Amniotic stem cell (primary cell): ENCODE data around the gene ST7.
A peak's percentile ranks its signal among the peaks of the same experiment; 100 is the strongest.

Experiments
- DNase-seq: peaks from one replicate; lab custom pipeline; 2025; lab: John Stamatoyannopoulos, UW

The ST7 gene

GRCh38 chr7:117157241-117158209 lies 204.2 kb downstream of the ST7 start:
- DNase-seq: peak; percentile 71

GRCh38 chr7:117158941-117159697 lies 205.8 kb downstream of the ST7 start:
- no peak for DNase-seq

GRCh38 chr7:117163101-117163500 lies 209.8 kb downstream of the ST7 start:
- DNase-seq: no peak

GRCh38 chr7:117164620-117165019 lies 211.3 kb downstream of the ST7 start:
- no peak for DNase-seq

- no peak for DNase-seq
Observed at GRCh38 chr7:117165656-117166055, 212.4 kb downstream of the ST7 start.

- no peak for DNase-seq
Observed at GRCh38 chr7:117169907-117170306, 216.6 kb downstream of the ST7 start.

GRCh38 chr7:117171106-117171505 lies 217.8 kb downstream of the ST7 start:
- DNase-seq: no peak

- DNase-seq: no peak
Observed at GRCh38 chr7:117172283-117172682, 219.0 kb downstream of the ST7 start.

- DNase-seq: no peak
Observed at GRCh38 chr7:117173035-117173770, 219.9 kb downstream of the ST7 start.

- no peak for DNase-seq
Observed at GRCh38 chr7:117176206-117176605, 222.9 kb downstream of the ST7 start.

GRCh38 chr7:117178600-117178999 lies 225.3 kb downstream of the ST7 start:
- DNase-seq: no peak

GRCh38 chr7:117179701-117180100 lies 226.4 kb downstream of the ST7 start:
- no peak for DNase-seq

GRCh38 chr7:117183729-117184128 lies 230.4 kb downstream of the ST7 start:
- DNase-seq: no peak

GRCh38 chr7:117184367-117184766 lies 231.1 kb downstream of the ST7 start:
- DNase-seq: no peak

- DNase-seq: no peak
Observed at GRCh38 chr7:117185124-117185523, 231.8 kb downstream of the ST7 start.

- DNase-seq: no peak
Observed at GRCh38 chr7:117186218-117187010, 233.1 kb downstream of the ST7 start.

- DNase-seq: no peak
Observed at GRCh38 chr7:117188376-117188775, 235.1 kb downstream of the ST7 start.

GRCh38 chr7:117188949-117189592 lies 235.8 kb downstream of the ST7 start:
- peak; percentile 18 for DNase-seq

GRCh38 chr7:117190104-117190503 lies 236.8 kb downstream of the ST7 start:
- DNase-seq: no peak

GRCh38 chr7:117190746-117191435 lies 237.6 kb downstream of the ST7 start:
- no peak for DNase-seq
